Heart left ventricle (tissue), 13 donors: ENCODE results near the gene BAIAP2L2.

Experiments
- CTCF ChIP-seq, 12 donors: fragments of 200-600 bp; sonication (generic) in 4 of 12; IDR thresholded peaks; one replicate each; pipeline versions ENCODE4 v1.5.0 to v1.8.0; 2018 to 2022; ENCODE audit warnings: antibody characterized with exemption in 12 of 12, mild to moderate bottlenecking in 5 of 12
- POLR2A ChIP-seq, 2 donors: fragments of 450-650 bp; IDR thresholded peaks; one replicate each; pipeline ENCODE4 v1.6.1; 2017; ENCODE audit warnings: antibody characterized with exemption in 2 of 2, mild to moderate bottlenecking in 2 of 2, moderate library complexity in 2 of 2
- donor health status: ischemic (EF 13 %, LVEDD 7.1; RV severe dilation, severe dysfunction).
- donor health status: DM: no; HTN: yes; CAD: no.
- donor health status: DM: no; HTN: no; CAD: no.
- donor health status: ischemic (EF 25% LVEDD 6.9; RV normal size, moderate dysfunction).
- donor health status: ischemic (EF 25% LVEDD 5.7; RV mildly dilated, moderate dysfunction).
- donor health status: ischemic (EF 35%, LVEDD 5.7; RV mildly dilated, moderate dysfunction).
- donor health status: nonischemic (EF 11% LVEDD 7.7; RV severe dilation, severe dysfunction).
- donor health status: DM: yes; HTN: yes; CAD: no.
- donor health status: PGD.
- donor health status: ischemic (EF 29% LVEDD 5.4; RV normal size, mild dysfunction).
- donor health status: nonischemic (EF 23%, LVEDD 6.1; RV moderate dilation, normal function).

GRCh38 chr22:38065539-38065938 lies 44.9 kb downstream of the BAIAP2L2 start:
- TF ChIP-seq CTCF (IDR thresholded peaks at IDR 0.05) (no peak), POLR2A (IDR thresholded peaks at IDR 0.05) (no peak)
